ENCODE measurements around the gene TIPARP.

TIPARP gene

GRCh38 chr3:156720826-156721225, 46.4 kb downstream of the TIPARP start:
- H3K27me3 ChIP-seq (replicated peaks): no peaks in the 10 kb centered on the region
- H3K27ac ChIP-seq: no peak overlapping the region
- no peak for DNase-seq
- peaks cover 12% of the 10 kb centered on the region for H3K36me3 ChIP-seq (replicated peaks)
- TF ChIP-seq CTCF (IDR thresholded peaks at IDR 0.05; ENCODE audit: low read depth, low read length, missing control alignments): no peak
- H3K4me3 ChIP-seq (ENCODE audit: low read depth, low read length): no peak overlapping the region
- in situ Hi-C loops (cut with HindIII; ENCODE audit: low pct_ligation_motif_present, low sequenced_read_pairs): no loop called here

- Histone ChIP-seq H3K4me3 (ENCODE audit: low read depth, low read length) (no peak overlapping the region), H3K27ac (no peak overlapping the region), H3K36me3 (replicated peaks) (peaks cover 7% of the 10 kb centered on the region), H3K27me3 (replicated peaks) (no peaks in the 10 kb centered on the region)
- no peak for TF ChIP-seq CTCF (IDR thresholded peaks at IDR 0.05; ENCODE audit: low read depth, low read length, missing control alignments)
- in situ Hi-C loops (cut with HindIII; ENCODE audit: low pct_ligation_motif_present, low sequenced_read_pairs): no loop called here
- no peak for DNase-seq
Measured at GRCh38 chr3:156721687-156722618, 47.6 kb downstream of the TIPARP start.

DNA sequence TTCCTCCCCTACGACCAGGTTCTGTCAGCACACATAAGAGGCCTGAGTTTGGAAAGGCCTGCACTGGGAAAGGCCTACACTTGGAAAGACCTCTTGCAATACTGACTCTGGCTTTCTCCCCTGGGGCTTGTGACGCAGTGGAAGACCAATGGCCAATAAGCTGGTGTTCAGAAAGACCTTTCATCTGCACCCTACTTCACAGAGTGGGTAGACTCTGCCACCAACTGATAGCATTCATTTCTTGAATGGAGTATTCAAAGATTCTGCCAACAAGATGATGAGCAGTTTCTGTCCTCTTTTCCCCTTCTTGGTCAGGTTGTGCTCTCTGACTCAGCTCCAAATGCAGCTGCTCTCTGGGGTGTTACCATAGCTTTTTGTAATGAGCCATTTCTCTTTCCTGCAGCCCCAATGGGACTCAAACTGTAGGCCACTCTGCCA, 48.8 kb downstream of the TIPARP start:
- Histone ChIP-seq H3K27ac (no peak overlapping the region), H3K4me3 (ENCODE audit: low read depth, low read length) (no peak overlapping the region), H3K27me3 (replicated peaks) (no peaks in the 10 kb centered on the region), H3K36me3 (replicated peaks) (no peaks in the 10 kb centered on the region)
- DNase-seq: no peak
- no peak for TF ChIP-seq CTCF (IDR thresholded peaks at IDR 0.05; ENCODE audit: low read depth, low read length, missing control alignments)
- in situ Hi-C loops (cut with HindIII; ENCODE audit: low pct_ligation_motif_present, low sequenced_read_pairs): no loop called here

DNA sequence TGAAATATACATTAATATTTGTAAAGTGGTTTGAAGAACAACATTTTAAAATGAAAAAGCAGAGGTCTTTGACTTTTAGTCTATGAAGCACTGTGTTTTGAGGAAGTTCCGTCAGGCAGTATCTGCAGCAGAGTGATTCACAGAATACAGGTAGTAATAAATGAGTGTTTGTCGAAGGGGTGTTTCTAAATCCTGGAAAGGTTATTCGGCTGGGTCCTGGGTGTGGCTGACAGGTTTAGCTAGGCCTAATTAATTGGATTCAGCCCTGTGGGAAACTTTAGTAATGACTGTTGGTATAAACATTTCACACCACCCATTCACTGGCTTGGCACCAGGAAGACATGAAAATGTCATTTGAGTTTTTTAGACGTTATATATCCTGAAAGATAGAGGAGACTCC, 51.3 kb downstream of the TIPARP start:
- Histone ChIP-seq H3K36me3 (replicated peaks) (no peaks in the 10 kb centered on the region), H3K27me3 (replicated peaks) (no peaks in the 10 kb centered on the region), H3K27ac (no peak overlapping the region), H3K4me3 (ENCODE audit: low read depth, low read length) (no peak overlapping the region)
- no peak for TF ChIP-seq CTCF (IDR thresholded peaks at IDR 0.05; ENCODE audit: low read depth, low read length, missing control alignments)
- in situ Hi-C loops (cut with HindIII; ENCODE audit: low pct_ligation_motif_present, low sequenced_read_pairs): no loop called here
- no peak for DNase-seq

DNA sequence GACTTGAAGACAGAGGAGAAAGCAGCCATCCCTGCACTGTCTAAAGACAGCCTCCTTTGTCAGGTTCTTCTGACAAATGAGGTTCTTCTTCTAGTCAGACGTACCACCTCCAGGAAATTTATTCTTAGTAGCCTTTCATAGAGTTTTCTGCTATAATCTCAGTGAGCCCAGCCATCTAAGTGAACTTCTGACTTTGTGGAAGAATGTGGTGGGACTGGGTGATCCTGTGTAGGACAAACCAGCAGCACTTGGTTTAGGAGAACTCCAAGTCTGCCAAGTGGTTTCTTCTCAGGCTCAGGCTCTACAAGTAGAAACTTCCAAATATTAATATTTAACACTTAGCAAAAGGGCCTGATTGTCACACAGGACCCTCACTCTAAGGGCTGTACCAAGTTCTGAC, 52.1 kb downstream of the TIPARP start:
- no peak for DNase-seq
- in situ Hi-C loops (cut with HindIII; ENCODE audit: low pct_ligation_motif_present, low sequenced_read_pairs): no loop called here
- Histone ChIP-seq H3K27me3 (replicated peaks) (no peaks in the 10 kb centered on the region), H3K27ac (no peak overlapping the region), H3K4me3 (ENCODE audit: low read depth, low read length) (no peak overlapping the region), H3K36me3 (replicated peaks) (no peaks in the 10 kb centered on the region)
- TF ChIP-seq CTCF (IDR thresholded peaks at IDR 0.05; ENCODE audit: low read depth, low read length, missing control alignments): no peak

All from brain microvascular endothelial cell (primary cell).